Mesenchymal stem cell (in vitro differentiated cells and primary cell): ENCODE results near the gene DNAAF2.
"Not testable (repeated sequence)": the region's sequence is repeated elsewhere in the genome, so short reads cannot be mapped to it uniquely, and the experiment has no call there.

Source experiments
- DNase-seq: peaks from one replicate; pipeline ENCODE4 v3.0.0-alpha.2; 2013
- H2AFZ ChIP-seq: one replicate; pipeline ENCODE4 v1.6.1; 2013; ENCODE audit warnings: low read depth, mild to moderate bottlenecking, control low read depth, inconsistent platforms, low read length, moderate library complexity
- H2AK5ac ChIP-seq: 2 replicates; pipeline ENCODE4 v1.6.1; 2013; ENCODE audit warnings: low read length, moderate library complexity, mild to moderate bottlenecking, inconsistent platforms; ENCODE audit not compliant: severe bottlenecking
- H2BK120ac ChIP-seq: one replicate; pipeline ENCODE4 v1.6.1; 2013; ENCODE audit warnings: low read depth, mild to moderate bottlenecking, inconsistent platforms, low read length, moderate library complexity
- H2BK12ac ChIP-seq, 2 experiments: one replicate each; pipeline ENCODE4 v1.6.1; 2013; ENCODE audit warnings: inconsistent platforms in 2 of 2, low read length in 2 of 2, mild to moderate bottlenecking in 2 of 2, moderate library complexity in 2 of 2, control low read depth in 1 of 2
- H2BK15ac ChIP-seq: one replicate; pipeline ENCODE4 v1.6.1; 2013; ENCODE audit warnings: mild to moderate bottlenecking, low read depth, inconsistent platforms; ENCODE audit not compliant: poor library complexity, severe bottlenecking
- H2BK5ac ChIP-seq: 2 replicates; pipeline ENCODE4 v1.6.1; 2013; ENCODE audit warnings: low read depth, mild to moderate bottlenecking, low read length, control low read depth, inconsistent platforms; ENCODE audit not compliant: poor library complexity, severe bottlenecking
- H3K14ac ChIP-seq, 2 experiments: one replicate each; pipeline ENCODE4 v1.6.1; 2013; ENCODE audit warnings: inconsistent platforms in 2 of 2, low read length in 2 of 2, control low read depth in 1 of 2, mild to moderate bottlenecking in 1 of 2, moderate library complexity in 1 of 2
- H3K18ac ChIP-seq, 2 experiments: one replicate each; pipeline ENCODE4 v1.6.1; 2013; ENCODE audit warnings: inconsistent platforms in 2 of 2, low read length in 2 of 2, control low read depth in 1 of 2, low read depth in 1 of 2, mild to moderate bottlenecking in 1 of 2
- H3K23ac ChIP-seq, 2 experiments: one replicate each; pipeline ENCODE4 v1.6.1; 2013; ENCODE audit warnings: inconsistent platforms in 2 of 2, low read length in 2 of 2, mild to moderate bottlenecking in 2 of 2, moderate library complexity in 2 of 2, control low read depth in 1 of 2
- H3K27ac ChIP-seq: 2 replicates; pipeline ENCODE4 v1.5.1; 2013; ENCODE audit warnings: mild to moderate bottlenecking, moderate library complexity, low read length, control low read depth, inconsistent platforms; ENCODE audit not compliant: poor library complexity, severe bottlenecking
- H3K27me3 ChIP-seq, 2 experiments: 2 replicates each; pipeline versions ENCODE4 v1.6.1 to v1.7.0; 2013; ENCODE audit warnings: low read length in 2 of 2, mild to moderate bottlenecking in 2 of 2, moderate library complexity in 2 of 2, control low read depth in 1 of 2, inconsistent platforms in 1 of 2; ENCODE audit not compliant: control insufficient read depth in 1 of 2, insufficient read depth in 1 of 2
- H3K36me3 ChIP-seq, 2 experiments: 2 replicates each; pipeline versions ENCODE4 v1.6.1 to v1.7.0; 2013; ENCODE audit warnings: low read length in 2 of 2, control low read depth in 1 of 2, inconsistent platforms in 1 of 2, low read depth in 1 of 2, mild to moderate bottlenecking in 1 of 2; ENCODE audit not compliant: insufficient read depth in 2 of 2, control insufficient read depth in 1 of 2
- H3K4ac ChIP-seq, 2 experiments: one replicate each; pipeline ENCODE4 v1.6.1; 2013; ENCODE audit warnings: inconsistent platforms in 2 of 2, low read length in 2 of 2, mild to moderate bottlenecking in 2 of 2, moderate library complexity in 2 of 2, control low read depth in 1 of 2, low read depth in 1 of 2
- H3K4me1 ChIP-seq: 2 replicates; pipeline ENCODE4 v1.6.1; 2013; ENCODE audit warnings: low read depth, low read length, control low read depth; ENCODE audit not compliant: control insufficient read depth, insufficient read depth
- H3K4me2 ChIP-seq: 2 replicates; pipeline ENCODE4 v1.6.1; 2013; ENCODE audit warnings: low read length, mild to moderate bottlenecking, inconsistent platforms; ENCODE audit not compliant: poor library complexity, severe bottlenecking
- H3K4me3 ChIP-seq, 2 experiments: 2 replicates each; pipeline versions ENCODE4 v1.5.1 to v1.7.0; 2013; ENCODE audit warnings: low read length in 2 of 2, mild to moderate bottlenecking in 2 of 2, control low read depth in 1 of 2, low read depth in 1 of 2; ENCODE audit not compliant: insufficient read depth in 1 of 2
- H3K79me1 ChIP-seq: replicated peaks from 2 replicates; pipeline ENCODE4 v1.6.1; 2013; ENCODE audit warnings: mild to moderate bottlenecking, control low read depth, low read length, inconsistent platforms; ENCODE audit not compliant: poor library complexity, severe bottlenecking
- H3K9ac ChIP-seq: 2 replicates; pipeline ENCODE4 v1.7.0; 2013; ENCODE audit warnings: mild to moderate bottlenecking, low read length, moderate library complexity
- H3K9me3 ChIP-seq: 2 replicates; pipeline ENCODE4 v1.7.0; 2013; ENCODE audit warnings: mild to moderate bottlenecking, low read length; ENCODE audit not compliant: control insufficient read depth
- H4K8ac ChIP-seq: one replicate; pipeline ENCODE4 v1.6.1; 2013; ENCODE audit warnings: inconsistent platforms, mild to moderate bottlenecking, low read length, moderate library complexity
- H4K91ac ChIP-seq: one replicate; pipeline ENCODE4 v1.6.1; 2013; ENCODE audit warnings: mild to moderate bottlenecking, low read length, inconsistent platforms
- WGBS: methylation state at CpG from one replicate; pipeline ENCODE4 v1.1.7; 2013; ENCODE audit warnings: mixed read lengths; 5-methylcytosine and 5-hydroxymethylcytosine counted together

DNAAF2 gene

DNA sequence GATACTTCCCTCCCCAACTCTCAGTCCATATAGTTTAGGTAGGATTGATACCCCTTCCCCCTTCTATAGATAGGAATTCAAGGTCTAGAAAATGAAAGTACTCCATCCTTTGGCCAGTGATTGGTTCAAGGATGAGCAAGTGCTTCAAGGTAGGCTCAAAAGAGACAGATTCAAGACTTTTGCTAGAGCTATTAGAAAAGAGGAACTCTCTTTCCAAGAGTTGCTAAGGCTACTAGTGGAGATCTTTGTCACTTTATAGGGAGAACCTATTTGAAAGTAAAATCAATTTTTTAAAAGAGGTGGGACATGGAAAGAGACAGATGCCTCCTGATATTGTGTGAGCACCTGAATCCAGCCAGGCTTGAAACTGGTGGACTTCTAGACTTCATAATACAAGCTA is 35.4 kb upstream of the DNAAF2 start:
- H3K79me1 ChIP-seq = no peaks in the 10 kb centered on the region
- H2AFZ ChIP-seq = no peak overlapping the region
- no peak overlapping the region for H3K4me3 ChIP-seq
- no peak for DNase-seq
- no peaks in the 10 kb centered on the region for H3K9me3 ChIP-seq
- H3K4me2 ChIP-seq = no peak overlapping the region
- H3K18ac ChIP-seq = no peak overlapping the region
- H2BK120ac ChIP-seq = no peak overlapping the region
- H2AK5ac ChIP-seq = no peak overlapping the region
- no peak overlapping the region for H2BK5ac ChIP-seq
- no peak overlapping the region for H3K9ac ChIP-seq
- no peak overlapping the region for H2BK15ac ChIP-seq
- peaks cover 0 to 3% of the 10 kb centered on the region in 2 experiments for H3K36me3 ChIP-seq
- H3K4ac ChIP-seq = no peak overlapping the region
- H3K23ac ChIP-seq = no peak overlapping the region
- H4K8ac ChIP-seq = no peak overlapping the region
- no peak overlapping the region for H3K27ac ChIP-seq
- H4K91ac ChIP-seq = no peak overlapping the region
- no peak overlapping the region for H2BK12ac ChIP-seq
- H3K27me3 ChIP-seq = no peaks in the 10 kb centered on the region
- H3K14ac ChIP-seq = no peak overlapping the region
- H3K4me1 ChIP-seq = no peaks in the 10 kb centered on the region

DNA sequence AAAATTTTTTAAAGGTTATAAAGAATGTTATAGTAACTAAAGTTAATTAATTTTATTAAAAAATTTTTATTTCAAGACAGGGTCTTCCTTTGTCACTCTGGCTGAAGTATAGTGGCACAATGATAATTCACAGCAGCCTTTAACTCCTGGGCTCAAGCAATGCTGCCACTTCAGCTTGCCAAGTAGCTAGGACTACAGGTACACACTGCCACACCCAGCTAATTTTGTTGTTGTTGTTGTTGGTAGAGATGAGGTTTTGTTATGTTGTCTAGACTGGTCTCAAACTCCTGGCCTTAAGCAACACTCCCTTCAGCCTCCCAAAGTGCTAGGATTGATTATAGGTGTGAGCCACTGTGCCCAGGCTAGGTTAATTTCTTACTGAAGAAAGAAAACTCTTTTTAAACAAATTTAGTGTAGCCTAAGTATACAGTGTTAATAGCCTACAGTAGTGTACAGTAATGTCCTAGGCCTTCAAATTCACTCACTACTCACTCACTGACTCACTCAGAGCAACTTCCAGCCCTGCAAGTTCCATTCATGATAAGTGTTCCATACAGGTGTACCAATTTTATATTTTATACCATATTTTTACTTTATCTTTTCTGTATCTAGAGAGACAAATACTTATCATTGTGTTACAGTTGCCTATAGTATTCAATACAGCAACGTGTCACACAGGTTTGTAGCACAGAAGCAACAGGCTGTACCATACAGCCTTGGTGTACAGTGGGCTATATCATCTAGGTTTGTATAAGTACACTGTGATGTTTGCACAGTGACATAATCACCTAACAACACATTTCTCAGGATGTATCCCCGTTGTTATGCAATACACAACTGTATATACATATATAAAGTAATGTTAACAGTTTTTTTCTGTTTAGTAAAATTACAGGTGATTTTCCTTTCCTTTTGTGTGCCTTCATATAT is 24.7 kb upstream of the DNAAF2 start:
- H4K8ac ChIP-seq = no peak overlapping the region
- no CpG with 5 or more reads among the region's 2 CpGs for WGBS
- H3K27ac ChIP-seq = no peak overlapping the region
- H2AFZ ChIP-seq = no peak overlapping the region
- H3K4me2 ChIP-seq = no peak overlapping the region
- no peak overlapping the region for H2AK5ac ChIP-seq
- no peak overlapping the region for H2BK12ac ChIP-seq
- no peak overlapping the region for H3K4ac ChIP-seq
- no peak overlapping the region for H4K91ac ChIP-seq
- H3K18ac ChIP-seq = no peak overlapping the region
- no peak for DNase-seq
- peaks cover 1% of the 10 kb centered on the region for H3K4me1 ChIP-seq
- H3K36me3 ChIP-seq = no peaks in the 10 kb centered on the region
- H2BK5ac ChIP-seq = no peak overlapping the region
- no peak overlapping the region for H3K9ac ChIP-seq
- H3K9me3 ChIP-seq = no peaks in the 10 kb centered on the region
- peaks cover 2% of the 10 kb centered on the region for H3K79me1 ChIP-seq
- H3K23ac ChIP-seq = no peak overlapping the region
- H2BK15ac ChIP-seq = no peak overlapping the region
- no peak overlapping the region for H2BK120ac ChIP-seq
- H3K27me3 ChIP-seq = no peaks in the 10 kb centered on the region
- H3K4me3 ChIP-seq = no peak overlapping the region
- H3K14ac ChIP-seq = no peak overlapping the region

DNA sequence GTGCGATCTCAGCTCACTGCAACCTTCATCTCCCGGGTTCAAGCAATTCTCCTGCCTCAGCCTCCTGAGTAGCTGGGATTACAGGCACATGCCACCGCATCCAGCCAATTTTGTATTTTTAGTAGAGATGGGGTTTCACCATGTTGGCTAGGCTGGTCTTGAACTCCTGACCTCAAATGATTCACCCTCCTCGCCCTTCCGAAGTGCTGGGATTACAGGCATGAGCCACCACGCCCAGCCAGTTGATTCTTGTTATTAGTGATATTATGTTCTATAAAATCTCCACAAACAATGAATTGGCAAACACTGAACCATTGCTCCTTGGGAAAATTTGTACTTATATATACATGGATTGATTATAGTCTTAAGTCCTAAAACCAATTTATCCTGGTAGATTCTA is 22.5 kb upstream of the DNAAF2 start:
- H3K79me1 ChIP-seq, H2BK5ac ChIP-seq, H2AFZ ChIP-seq, H2BK15ac ChIP-seq, H2BK120ac ChIP-seq, DNase-seq, H3K4me1 ChIP-seq, H2AK5ac ChIP-seq, H3K27me3 ChIP-seq, H3K9me3 ChIP-seq, H4K91ac ChIP-seq, H3K4me2 ChIP-seq, H3K36me3 ChIP-seq, H3K23ac ChIP-seq, H4K8ac ChIP-seq, H3K9ac ChIP-seq, H3K18ac ChIP-seq, H3K4me3 ChIP-seq, H2BK12ac ChIP-seq, H3K4ac ChIP-seq, H3K27ac ChIP-seq, H3K14ac ChIP-seq: not testable (repeated sequence)
- WGBS = 100% methylated on average over 3 of the region's 6 CpGs

DNA sequence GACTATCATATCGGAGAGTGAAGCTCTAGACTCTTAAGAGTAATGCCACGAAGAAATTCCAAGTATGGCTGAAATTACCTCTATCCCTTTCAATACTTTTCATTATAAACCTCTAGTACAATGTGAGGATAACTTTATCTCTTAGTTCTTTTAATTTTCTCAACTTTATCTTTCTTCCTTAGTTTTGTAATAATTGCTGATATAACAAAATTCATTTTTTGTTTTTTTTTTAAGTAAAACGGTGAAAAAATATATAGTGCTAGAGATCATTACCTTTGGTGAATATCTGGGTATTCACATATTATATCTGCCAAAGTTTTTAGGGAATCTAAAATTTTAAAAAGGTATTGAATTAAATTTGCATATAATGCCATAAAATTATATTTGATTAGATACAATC is 19.5 kb upstream of the DNAAF2 start:
- Histone ChIP-seq H2BK12ac (no peak overlapping the region), H2BK15ac (no peak overlapping the region), H3K14ac (no peak overlapping the region), H3K27ac (no peak overlapping the region), H3K27me3 (no peaks in the 10 kb centered on the region), H2AFZ (no peak overlapping the region), H3K18ac (no peak overlapping the region), H3K4me1 (peaks cover 3% of the 10 kb centered on the region), H3K4me3 (no peak overlapping the region), H3K4me2 (no peak overlapping the region), H3K23ac (no peak overlapping the region), H3K36me3 (peaks cover 0 to 11% of the 10 kb centered on the region in 2 experiments), H3K79me1 (peaks cover 5% of the 10 kb centered on the region), H3K9ac (no peak overlapping the region), H2AK5ac (no peak overlapping the region), H2BK120ac (no peak overlapping the region), H3K9me3 (no peaks in the 10 kb centered on the region), H4K8ac (no peak overlapping the region), H3K4ac (no peak overlapping the region), H2BK5ac (no peak overlapping the region), H4K91ac (no peak overlapping the region)
- DNase-seq = no peak
- no CpG with 5 or more reads among the region's 3 CpGs for WGBS
